AG04449 (cell line): Measurements from ENCODE around the gene C19orf33.

Experiments
- CTCF ChIA-PET: fragments of 350-600 bp; formaldehyde crosslinking; extraction: SDS; loops from one replicate; lab custom pipeline; 2021; ENCODE audit warnings: antibody characterized with exemption; lab: Yijun Ruan, JAX
- POLR2A ChIA-PET: fragments of 400-600, 350-600 bp; formaldehyde crosslinking; extraction: SDS; loops from one replicate; lab custom pipeline; 2020; ENCODE audit warnings: antibody characterized with exemption, inconsistent platforms; lab: Yijun Ruan, JAX
- DNase-seq: peaks from one replicate; pipeline ENCODE4 v3.0.0-alpha.2; 2010; ENCODE audit warnings: low read depth, low spot score
- H3K4me3 ChIP-seq: 2 replicates; pipeline ENCODE4 v1.5.1; 2011; ENCODE audit warnings: low read depth, mild to moderate bottlenecking, control low read depth, low read length
- TF ChIP-seq, protein P1 (sequence below): IDR thresholded peaks from one replicate; pipeline ENCODE4 v1.5.1; 2011; ENCODE audit warnings: mild to moderate bottlenecking, moderate library complexity, low read length, control low read depth, inconsistent platforms; ENCODE audit not compliant: insufficient read depth; ENCODE audit errors: missing control alignments

Gene C19orf33

DNA sequence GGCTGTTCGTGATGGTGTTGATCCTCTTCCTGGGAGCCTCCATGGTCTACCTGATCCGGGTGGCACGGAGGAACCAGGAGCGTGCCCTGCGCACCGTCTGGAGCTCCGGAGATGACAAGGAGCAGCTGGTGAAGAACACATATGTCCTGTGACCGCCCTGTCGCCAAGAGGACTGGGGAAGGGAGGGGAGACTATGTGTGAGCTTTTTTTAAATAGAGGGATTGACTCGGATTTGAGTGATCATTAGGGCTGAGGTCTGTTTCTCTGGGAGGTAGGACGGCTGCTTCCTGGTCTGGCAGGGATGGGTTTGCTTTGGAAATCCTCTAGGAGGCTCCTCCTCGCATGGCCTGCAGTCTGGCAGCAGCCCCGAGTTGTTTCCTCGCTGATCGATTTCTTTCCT is 12.2 kb upstream of the C19orf33 start:
- CTCF ChIA-PET = no interaction called here
- H3K4me3 ChIP-seq = no peak overlapping the region
- TF ChIP-seq, protein P1, sequence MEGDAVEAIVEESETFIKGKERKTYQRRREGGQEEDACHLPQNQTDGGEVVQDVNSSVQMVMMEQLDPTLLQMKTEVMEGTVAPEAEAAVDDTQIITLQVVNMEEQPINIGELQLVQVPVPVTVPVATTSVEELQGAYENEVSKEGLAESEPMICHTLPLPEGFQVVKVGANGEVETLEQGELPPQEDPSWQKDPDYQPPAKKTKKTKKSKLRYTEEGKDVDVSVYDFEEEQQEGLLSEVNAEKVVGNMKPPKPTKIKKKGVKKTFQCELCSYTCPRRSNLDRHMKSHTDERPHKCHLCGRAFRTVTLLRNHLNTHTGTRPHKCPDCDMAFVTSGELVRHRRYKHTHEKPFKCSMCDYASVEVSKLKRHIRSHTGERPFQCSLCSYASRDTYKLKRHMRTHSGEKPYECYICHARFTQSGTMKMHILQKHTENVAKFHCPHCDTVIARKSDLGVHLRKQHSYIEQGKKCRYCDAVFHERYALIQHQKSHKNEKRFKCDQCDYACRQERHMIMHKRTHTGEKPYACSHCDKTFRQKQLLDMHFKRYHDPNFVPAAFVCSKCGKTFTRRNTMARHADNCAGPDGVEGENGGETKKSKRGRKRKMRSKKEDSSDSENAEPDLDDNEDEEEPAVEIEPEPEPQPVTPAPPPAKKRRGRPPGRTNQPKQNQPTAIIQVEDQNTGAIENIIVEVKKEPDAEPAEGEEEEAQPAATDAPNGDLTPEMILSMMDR = no peak
- POLR2A ChIA-PET = no interaction called here
- no peak for DNase-seq

DNA sequence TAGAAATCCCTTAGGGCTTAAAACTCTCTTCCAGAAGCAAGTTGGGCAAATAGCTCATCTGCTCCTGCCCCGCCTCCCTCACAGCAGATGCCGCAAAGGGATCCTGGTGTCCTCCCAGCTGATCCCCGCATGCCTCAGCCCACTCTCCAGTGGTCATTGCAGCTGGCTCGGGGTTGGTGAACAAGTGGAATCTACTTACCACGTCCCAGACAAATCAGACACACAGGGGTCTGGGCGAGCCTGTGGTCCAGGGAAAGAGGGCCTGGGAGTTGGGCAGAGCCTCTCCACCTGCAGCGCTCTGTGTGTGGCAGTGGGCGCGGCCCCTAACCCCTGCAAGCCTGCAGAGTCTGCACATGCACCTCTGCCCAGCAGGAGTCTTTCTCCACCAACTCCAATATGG is 10.8 kb upstream of the C19orf33 start:
- TF ChIP-seq, protein P1 = no peak
- CTCF ChIA-PET = interaction anchor here (1.1 kb wide), 1 partner anchor 23 kb away, joined by 3 read pairs; no protein-coding TSS in a partner anchor
- POLR2A ChIA-PET = no interaction called here
- no peak for DNase-seq
- H3K4me3 ChIP-seq = no peak overlapping the region

DNA sequence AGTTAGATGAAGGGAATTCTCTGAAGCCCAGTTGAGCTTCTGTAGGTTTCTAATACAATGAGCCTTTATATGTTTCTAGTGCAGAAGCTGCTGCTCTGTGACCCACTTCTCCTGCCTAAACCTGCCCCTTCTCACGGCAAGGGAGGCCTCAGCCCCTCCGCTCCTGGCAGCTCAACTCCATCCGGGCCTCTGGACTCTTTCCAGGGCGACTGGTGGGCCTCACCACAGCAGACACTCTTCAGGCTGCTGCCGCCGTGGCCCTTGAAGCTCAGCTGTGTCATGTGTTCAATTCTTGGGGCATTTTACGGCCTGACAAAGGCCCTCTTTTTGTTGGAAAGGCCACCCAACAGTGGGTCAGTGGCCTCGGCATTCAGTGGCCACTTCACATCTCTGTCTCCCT is 10.0 kb upstream of the C19orf33 start:
- TF ChIP-seq, protein P1 = no peak
- DNase-seq = no peak
- H3K4me3 ChIP-seq = no peak overlapping the region
- POLR2A ChIA-PET = no interaction called here
- CTCF ChIA-PET = interaction anchor here (1.1 to 1.3 kb wide), 2 partner anchors 24 to 50 kb away, joined by 3 read pairs; no protein-coding TSS in a partner anchor

DNA sequence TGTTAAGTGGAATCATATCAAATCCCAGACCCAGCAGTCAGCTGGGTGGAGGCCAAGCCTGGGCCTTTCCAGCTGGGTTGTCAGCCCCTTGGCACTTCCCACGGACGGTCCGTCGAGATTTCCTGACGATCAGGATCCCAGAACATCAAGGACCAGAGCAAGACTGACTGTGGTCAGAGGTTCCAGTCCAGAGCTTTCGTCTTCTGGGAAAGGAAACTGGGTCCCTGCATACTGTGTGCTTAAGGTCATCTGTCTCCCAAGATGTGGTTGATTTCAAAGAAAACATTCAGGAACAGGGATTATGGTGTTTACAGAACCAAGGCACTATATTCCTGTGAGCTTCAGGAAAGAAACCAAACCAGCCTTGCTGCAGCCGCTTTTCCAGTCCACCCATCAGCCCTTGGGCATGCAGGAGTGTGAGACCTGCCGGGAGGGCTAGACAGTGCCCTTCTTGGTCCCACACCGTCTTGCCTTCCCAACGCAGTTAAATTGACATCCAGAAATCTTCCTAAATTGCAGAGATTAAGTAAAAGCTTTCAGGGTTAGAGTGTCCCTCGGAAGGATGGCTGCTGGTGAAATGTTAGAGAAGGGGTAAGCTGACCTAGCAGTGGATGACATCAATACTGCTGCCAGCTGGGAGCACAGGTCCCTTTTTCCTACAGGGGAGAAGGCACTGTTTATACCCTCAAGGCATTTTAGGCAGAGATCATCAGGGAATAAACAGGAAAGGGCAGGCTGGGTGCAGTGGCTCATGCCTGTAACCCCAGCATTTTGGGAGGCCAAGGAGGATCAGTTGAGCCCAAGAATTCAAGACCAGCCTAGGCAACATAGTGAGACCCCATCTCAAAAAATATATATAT is 5.0 kb upstream of the C19orf33 start:
- ChIA-PET CTCF (interaction anchor here (0.9 to 1.8 kb wide), 2 partner anchors 10 to 55 kb away, joined by 3 to 7 read pairs; no protein-coding TSS in a partner anchor), POLR2A (no interaction called here)
- no peak for DNase-seq
- TF ChIP-seq, protein P1 = no peak
- no peak overlapping the region for H3K4me3 ChIP-seq

DNA sequence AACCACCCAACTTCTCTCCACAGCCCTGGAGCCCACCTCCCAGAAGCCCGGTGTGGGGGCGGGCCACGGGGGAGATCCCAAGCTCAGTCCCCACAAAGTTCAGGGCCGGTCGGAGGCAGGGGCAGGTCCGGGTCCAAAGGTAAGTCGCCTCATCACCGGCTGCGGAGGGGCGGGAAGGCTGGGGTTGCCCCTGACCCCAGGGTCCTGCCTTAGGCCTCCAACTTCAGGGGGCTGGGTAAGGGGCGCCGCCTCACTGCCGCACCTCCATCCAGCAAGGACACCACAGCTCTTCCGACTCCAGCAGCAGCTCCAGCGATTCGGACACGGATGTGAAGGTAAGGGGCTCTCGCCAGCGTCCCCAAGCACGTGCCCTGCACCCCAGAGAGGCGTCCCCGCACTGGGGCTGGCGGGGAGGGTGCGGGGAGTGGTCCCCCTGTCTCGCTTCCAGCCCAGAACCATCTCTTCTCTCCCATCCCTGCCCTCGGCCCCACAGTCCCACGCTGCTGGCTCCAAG is 358 bp downstream of the C19orf33 start:
- POLR2A ChIA-PET = no interaction called here
- no peak overlapping the region for H3K4me3 ChIP-seq
- TF ChIP-seq, protein P1 = no peak
- no peak for DNase-seq
- CTCF ChIA-PET = no interaction called here

DNA sequence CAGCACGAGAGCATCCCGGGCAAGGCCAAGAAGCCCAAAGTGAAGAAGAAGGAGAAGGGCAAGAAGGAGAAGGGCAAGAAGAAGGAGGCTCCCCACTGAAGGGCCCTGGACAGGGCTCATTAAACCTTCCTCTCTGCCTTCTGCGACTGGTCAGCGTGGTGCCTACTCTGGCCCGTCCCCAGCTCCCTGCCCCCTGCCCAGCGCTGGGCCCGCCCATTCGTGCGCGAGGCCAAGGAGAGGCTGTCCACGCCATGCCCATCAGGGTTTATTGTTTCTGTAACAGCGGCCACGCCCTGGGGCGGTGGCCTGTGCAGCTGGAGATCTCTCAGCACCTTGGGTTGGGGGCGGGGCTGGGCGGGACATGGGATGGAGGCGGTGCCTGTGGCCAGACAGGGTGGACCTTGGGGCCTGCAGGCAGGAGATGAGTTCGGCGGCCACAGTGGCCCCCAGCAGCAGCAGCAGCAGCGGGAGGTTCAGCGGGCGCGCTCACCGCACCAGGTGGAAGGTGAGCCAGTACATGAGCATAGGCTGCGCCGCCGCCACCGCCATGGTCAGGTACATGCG is 897 bp downstream of the C19orf33 start:
- DNase-seq = no peak
- ChIA-PET POLR2A (no interaction called here), CTCF (no interaction called here)
- H3K4me3 ChIP-seq = no peak overlapping the region
- TF ChIP-seq, protein P1 = no peak
